ENCODE results near the gene MAGOHB.

DNA sequence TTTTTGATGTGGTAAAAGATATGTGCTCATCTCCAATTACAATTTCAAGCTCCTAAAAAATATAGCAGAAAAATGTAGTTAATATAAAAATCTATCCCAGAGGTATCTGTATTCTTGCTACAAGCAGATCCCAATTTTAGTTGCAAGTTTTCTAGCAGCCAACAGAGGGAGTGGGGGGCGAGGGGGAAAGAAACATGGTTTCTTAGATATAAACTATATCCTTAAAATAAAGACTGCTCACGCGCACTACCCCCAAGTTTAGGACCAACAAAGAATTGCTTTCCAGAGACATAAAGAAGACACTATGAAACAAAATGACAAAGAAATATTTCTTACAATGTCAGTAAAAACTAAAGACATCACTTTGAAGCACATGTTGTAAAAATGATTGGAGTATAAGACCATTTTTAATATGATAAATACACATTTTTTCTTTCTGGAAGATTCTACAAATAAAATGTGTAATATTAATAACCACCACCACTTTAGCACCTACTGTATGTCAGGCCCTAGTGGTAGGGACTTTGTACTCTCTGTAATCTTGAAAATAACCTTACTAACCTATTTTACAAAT, 5.4 kb downstream of the MAGOHB start:
- TF ChIP-seq, protein P1, sequence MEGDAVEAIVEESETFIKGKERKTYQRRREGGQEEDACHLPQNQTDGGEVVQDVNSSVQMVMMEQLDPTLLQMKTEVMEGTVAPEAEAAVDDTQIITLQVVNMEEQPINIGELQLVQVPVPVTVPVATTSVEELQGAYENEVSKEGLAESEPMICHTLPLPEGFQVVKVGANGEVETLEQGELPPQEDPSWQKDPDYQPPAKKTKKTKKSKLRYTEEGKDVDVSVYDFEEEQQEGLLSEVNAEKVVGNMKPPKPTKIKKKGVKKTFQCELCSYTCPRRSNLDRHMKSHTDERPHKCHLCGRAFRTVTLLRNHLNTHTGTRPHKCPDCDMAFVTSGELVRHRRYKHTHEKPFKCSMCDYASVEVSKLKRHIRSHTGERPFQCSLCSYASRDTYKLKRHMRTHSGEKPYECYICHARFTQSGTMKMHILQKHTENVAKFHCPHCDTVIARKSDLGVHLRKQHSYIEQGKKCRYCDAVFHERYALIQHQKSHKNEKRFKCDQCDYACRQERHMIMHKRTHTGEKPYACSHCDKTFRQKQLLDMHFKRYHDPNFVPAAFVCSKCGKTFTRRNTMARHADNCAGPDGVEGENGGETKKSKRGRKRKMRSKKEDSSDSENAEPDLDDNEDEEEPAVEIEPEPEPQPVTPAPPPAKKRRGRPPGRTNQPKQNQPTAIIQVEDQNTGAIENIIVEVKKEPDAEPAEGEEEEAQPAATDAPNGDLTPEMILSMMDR (IDR thresholded peaks at IDR 0.05): peak in 2 of 6 experiments; percentile 10 to 29
- no peak for TF ChIP-seq POLR2A (IDR thresholded peaks at IDR 0.05)

Measured in Peyer's patch (tissue), 4 donors.